Endothelial cell of umbilical vein (primary cell): Measurements from ENCODE around the gene RGS2. TPM values are rescaled to one million over a fixed set of nuclear protein-coding genes. Genes with fewer than 3 reads are reported as not detected.

ENCODE experiments used
- BruUV-seq: library from RNA; stranded (reverse); fragments of 400-500 nt; replicated peaks from 2 replicates; lab custom pipeline; 2021; lab: Mats Ljungman, UMichigan
- CTCF ChIA-PET: fragments of 300-600, 350-600 bp; sonication (Branson Sonifier 250); formaldehyde crosslinking; loops from one replicate; lab custom pipeline; 2021; ENCODE audit warnings: antibody characterized with exemption, inconsistent platforms; lab: Charles Lee
- POLR2A ChIA-PET: fragments of 300-600, 350-600 bp; sonication (Branson Sonifier 250); formaldehyde crosslinking; loops from one replicate; lab custom pipeline; 2021; ENCODE audit warnings: antibody characterized with exemption, inconsistent platforms; lab: Charles Lee
- DNase-seq: peaks from one replicate; pipeline ENCODE4 v3.0.0-alpha.2; 2011; ENCODE audit warnings: low read depth, low spot score
- FAIRE-seq: peaks from 2 replicates; lab custom pipeline; 2011; peaks lifted over from hg19 to GRCh38; lab: Jason Lieb, UNC
- H2AFZ ChIP-seq: 2 replicates; pipeline ENCODE4 v1.6.0; 2012; ENCODE audit warnings: low read depth, low read length, control low read depth, inconsistent platforms
- H3K27ac ChIP-seq: 2 replicates; pipeline ENCODE4 v1.5.1; 2011; ENCODE audit warnings: low read depth, mild to moderate bottlenecking, control low read depth, low read length, moderate library complexity; ENCODE audit not compliant: insufficient read depth
- H3K27me3 ChIP-seq, 2 experiments: 2 replicates each; pipeline versions ENCODE4 v1.6.0 to v1.6.1; 2011; ENCODE audit warnings: low read length in 2 of 2, mixed read lengths in 1 of 2; ENCODE audit not compliant: control insufficient read depth in 2 of 2, insufficient read depth in 2 of 2
- H3K36me3 ChIP-seq, 2 experiments: 2 replicates in 1 of 2; 3 replicates in 1 of 2; pipeline ENCODE4 v1.5.1; 2011; ENCODE audit warnings: low read length in 2 of 2, mild to moderate bottlenecking in 1 of 2, moderate library complexity in 1 of 2; ENCODE audit not compliant: control insufficient read depth in 2 of 2, insufficient read depth in 2 of 2; ENCODE audit errors: extremely low read depth in 1 of 2
- H3K4me1 ChIP-seq: 3 replicates; pipeline ENCODE4 v1.5.1; 2011; ENCODE audit warnings: mild to moderate bottlenecking, low read length; ENCODE audit not compliant: control insufficient read depth, insufficient read depth; ENCODE audit errors: extremely low read depth
- H3K4me2 ChIP-seq: 2 replicates; pipeline ENCODE4 v1.6.1; 2011; ENCODE audit warnings: low read length, control low read depth, mixed read lengths; ENCODE audit not compliant: insufficient read depth
- H3K4me3 ChIP-seq, 3 experiments: fragments of 200-600 bp in 1 of 3; sonication (generic), shearing (Covaris generic) in 1 of 3; replicated peaks in 1 of 3; 2 replicates each; pipeline ENCODE4 v1.5.1; 2011 to 2016; ENCODE audit warnings: control low read depth in 3 of 3, low read length in 3 of 3, mild to moderate bottlenecking in 2 of 3, inconsistent platforms in 1 of 3, low read depth in 1 of 3, moderate library complexity in 1 of 3; ENCODE audit not compliant: insufficient read depth in 1 of 3
- H3K79me2 ChIP-seq: 2 replicates; pipeline ENCODE4 v1.6.0; 2012; ENCODE audit warnings: low read length, inconsistent platforms; ENCODE audit not compliant: control insufficient read depth, insufficient read depth
- H3K9ac ChIP-seq: replicated peaks from 2 replicates; pipeline ENCODE3; 2011; ENCODE audit warnings: low read length, control low read depth; ENCODE audit not compliant: insufficient read depth; ENCODE audit errors: extremely low read depth
- H3K9me1 ChIP-seq: replicated peaks from 3 replicates; pipeline ENCODE4 v1.6.0; 2011; ENCODE audit warnings: mild to moderate bottlenecking, low read length; ENCODE audit not compliant: control insufficient read depth, insufficient read depth; ENCODE audit errors: extremely low read depth
- H3K9me3 ChIP-seq: replicated peaks from 2 replicates; pipeline ENCODE4 v1.5.1; 2012; ENCODE audit warnings: low read length, inconsistent platforms; ENCODE audit not compliant: control insufficient read depth, insufficient read depth
- H4K20me1 ChIP-seq: replicated peaks from 2 replicates; pipeline ENCODE3; 2011; ENCODE audit warnings: mild to moderate bottlenecking, low read length; ENCODE audit not compliant: control insufficient read depth, insufficient read depth; ENCODE audit errors: extremely low read depth
- EZH2 ChIP-seq: IDR thresholded peaks from 2 replicates; pipeline ENCODE4 v1.6.1; 2012; ENCODE audit warnings: borderline replicate concordance, low read depth, mild to moderate bottlenecking, moderate library complexity, low read length, inconsistent platforms; ENCODE audit not compliant: severe bottlenecking
- FOS ChIP-seq: IDR thresholded peaks from 2 replicates; pipeline ENCODE4 v1.6.1; 2011; ENCODE audit warnings: mild to moderate bottlenecking, low read length, moderate library complexity, borderline replicate concordance; ENCODE audit not compliant: insufficient read depth
- GATA2 ChIP-seq: IDR thresholded peaks from 2 replicates; pipeline ENCODE4 v1.7.0; 2011; ENCODE audit warnings: low read depth, mild to moderate bottlenecking, moderate library complexity, mixed read lengths, low read length; ENCODE audit not compliant: insufficient read length, insufficient read depth
- JUN ChIP-seq: IDR thresholded peaks from 2 replicates; pipeline ENCODE4 v1.6.1; 2011; ENCODE audit warnings: borderline replicate concordance, low read depth; ENCODE audit not compliant: insufficient read length, insufficient read depth
- MAX ChIP-seq: IDR thresholded peaks from 2 replicates; pipeline ENCODE4 v1.6.1; 2011; ENCODE audit not compliant: insufficient read depth, insufficient read length
- MYC ChIP-seq: IDR thresholded peaks from one replicate; pipeline ENCODE4 v1.6.1; 2011; ENCODE audit warnings: mild to moderate bottlenecking, low read depth, low read length
- POLR2A ChIP-seq: IDR thresholded peaks from 2 replicates; pipeline ENCODE4 v1.6.1; 2012; ENCODE audit warnings: low read depth, mild to moderate bottlenecking, control low read depth, low read length
- POLR2AphosphoS5 ChIP-seq: IDR thresholded peaks from 2 replicates; pipeline ENCODE4 v1.6.1; 2012; ENCODE audit warnings: low read depth, mild to moderate bottlenecking, control low read depth, low read length, moderate library complexity; ENCODE audit not compliant: insufficient read depth
- dilution Hi-C: fragments of 300-500 bp; cut with MboI; formaldehyde crosslinking; loops from one replicate; pipeline ENCODE4 v1.15.0; 2019; ENCODE audit warnings: low sequenced_read_pairs; ENCODE audit not compliant: extremely low pct_ligation_motif_present
- intact Hi-C: fragments of 100-400 bp; cut with micrococcal nuclease; formaldehyde crosslinking; loops from one replicate; pipeline ENCODE4 v1.10.0; 2022
- polyA plus RNA-seq, 4 experiments: library from polyadenylated mRNA; depleted of rRNA in 3 of 4; stranded (reverse) in 3 of 4; unstranded in 1 of 4; fragments of >200 nt; gene quantifications; 2 replicates each; pipeline versions ENCODE4 v1.2.1 to v1.2.3, GENCODE V29; 2011 to 2012; ENCODE audit warnings: missing spikeins in 1 of 4
- total RNA-seq: library from RNA; stranded (reverse); gene quantifications from 2 replicates; pipeline ENCODE4 v1.2.3, GENCODE V29; 2021
- TF ChIP-seq, protein P1 (sequence below), 2 donors: IDR thresholded peaks; 1 replicate in 1 of 2; 2 replicates in 1 of 2; pipeline ENCODE4 v1.5.1; 2011; ENCODE audit warnings: low read length in 2 of 2, mild to moderate bottlenecking in 2 of 2, moderate library complexity in 2 of 2, control low read depth in 1 of 2, inconsistent platforms in 1 of 2, low read depth in 1 of 2; ENCODE audit not compliant: insufficient read depth in 1 of 2; ENCODE audit errors: extremely low read depth in 1 of 2

RGS2 gene
- total and polyA plus RNA-seq, 2 donors (not counting 3 experiments of a cell fraction or from before 2014, with no cell fraction given): 6.1 to 9.1 TPM

DNA sequence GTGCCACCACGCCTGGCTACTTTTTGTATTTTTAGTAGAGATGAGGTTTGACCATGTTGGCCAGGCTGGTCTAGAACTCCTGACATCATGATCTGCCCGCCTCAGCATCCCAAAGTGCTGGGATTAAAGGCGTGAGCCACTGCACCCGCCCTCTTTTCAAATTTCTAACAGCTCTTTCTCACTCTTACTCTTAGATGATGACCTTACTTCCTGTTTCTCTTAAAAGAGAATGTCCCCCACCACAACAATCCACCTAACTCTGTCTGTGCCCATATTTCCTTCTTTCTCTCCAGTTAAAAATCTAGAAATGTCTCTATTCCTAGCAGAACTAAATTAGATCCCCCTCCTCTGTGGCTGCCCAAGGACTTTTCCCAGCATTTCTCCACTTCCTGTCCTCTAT lies 46.6 kb upstream of the RGS2 start:
- POLR2A ChIA-PET: no interaction called here
- dilution Hi-C loops: no loop called here
- CTCF ChIA-PET: interaction anchor here (0.8 to 1.4 kb wide), 3 partner anchors 8 to 152 kb away, joined by 3 to 4 read pairs (median 3); no protein-coding TSS in a partner anchor

DNA sequence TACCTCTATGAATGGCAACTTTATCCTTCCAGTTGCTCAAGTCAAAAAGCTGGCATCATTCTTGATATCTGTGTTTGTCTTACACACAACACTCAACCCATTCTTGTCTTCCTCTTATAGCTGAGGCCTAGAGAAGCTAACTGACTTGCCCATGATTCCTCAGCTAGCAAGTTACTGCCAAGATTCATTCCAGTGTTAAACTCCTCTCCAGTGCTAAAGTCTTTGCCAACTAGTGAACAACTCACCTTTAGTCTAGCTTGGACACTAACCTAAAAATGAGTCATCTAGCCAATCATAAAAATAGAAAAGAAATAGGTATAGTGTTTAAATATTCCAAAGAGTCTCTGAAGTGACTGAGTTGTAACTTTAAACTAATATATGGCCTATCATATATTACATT lies 45.6 kb upstream of the RGS2 start:
- Histone ChIP-seq H2AFZ (no peak overlapping the region), H3K9me1 (no peaks in the 10 kb centered on the region), H3K4me2 (no peak overlapping the region), H3K27ac (no peak overlapping the region), H3K9ac (no peak overlapping the region), H4K20me1 (no peaks in the 10 kb centered on the region), H3K4me3 (no peak overlapping the region), H3K36me3 (no peaks in the 10 kb centered on the region), H3K27me3 (no peaks in the 10 kb centered on the region), H3K4me1 (no peaks in the 10 kb centered on the region), H3K9me3 (no peaks in the 10 kb centered on the region), H3K79me2 (no peaks in the 10 kb centered on the region)
- no peak for TF ChIP-seq POLR2A
- no peak for TF ChIP-seq EZH2
- no peak for TF ChIP-seq GATA2
- TF ChIP-seq, protein P1, sequence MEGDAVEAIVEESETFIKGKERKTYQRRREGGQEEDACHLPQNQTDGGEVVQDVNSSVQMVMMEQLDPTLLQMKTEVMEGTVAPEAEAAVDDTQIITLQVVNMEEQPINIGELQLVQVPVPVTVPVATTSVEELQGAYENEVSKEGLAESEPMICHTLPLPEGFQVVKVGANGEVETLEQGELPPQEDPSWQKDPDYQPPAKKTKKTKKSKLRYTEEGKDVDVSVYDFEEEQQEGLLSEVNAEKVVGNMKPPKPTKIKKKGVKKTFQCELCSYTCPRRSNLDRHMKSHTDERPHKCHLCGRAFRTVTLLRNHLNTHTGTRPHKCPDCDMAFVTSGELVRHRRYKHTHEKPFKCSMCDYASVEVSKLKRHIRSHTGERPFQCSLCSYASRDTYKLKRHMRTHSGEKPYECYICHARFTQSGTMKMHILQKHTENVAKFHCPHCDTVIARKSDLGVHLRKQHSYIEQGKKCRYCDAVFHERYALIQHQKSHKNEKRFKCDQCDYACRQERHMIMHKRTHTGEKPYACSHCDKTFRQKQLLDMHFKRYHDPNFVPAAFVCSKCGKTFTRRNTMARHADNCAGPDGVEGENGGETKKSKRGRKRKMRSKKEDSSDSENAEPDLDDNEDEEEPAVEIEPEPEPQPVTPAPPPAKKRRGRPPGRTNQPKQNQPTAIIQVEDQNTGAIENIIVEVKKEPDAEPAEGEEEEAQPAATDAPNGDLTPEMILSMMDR (IDR thresholded peaks at IDR 0.05; ENCODE audit: extremely low read depth in 1 of 2, insufficient read depth in 1 of 2, low read depth in 1 of 2, low read length in 2 of 2): no peak
- no peak for TF ChIP-seq MYC
- TF ChIP-seq POLR2AphosphoS5: no peak
- no peak for TF ChIP-seq MAX
- TF ChIP-seq FOS: no peak
- no peak for TF ChIP-seq JUN
- dilution Hi-C loops: no loop called here
- intact Hi-C loops: no loop called here
- BruUV-seq: no TSS peak
- POLR2A ChIA-PET: no interaction called here
- DNase-seq: no peak
- no peak for FAIRE-seq
- CTCF ChIA-PET: no interaction called here

More for the DNA sequence above, 46.6 kb upstream of the RGS2 start:
- H3K4me3 ChIP-seq: no peak overlapping the region
- FAIRE-seq (no peak), DNase-seq (no peak)
- BruUV-seq: no TSS peak
- TF ChIP-seq POLR2A (no peak), JUN (no peak), GATA2 (no peak), FOS (no peak), POLR2AphosphoS5 (no peak), MYC (no peak)
- H3K9me1 ChIP-seq: no peaks in the 10 kb centered on the region
- no peaks in the 10 kb centered on the region for H3K9me3 ChIP-seq
- H3K9ac ChIP-seq: no peak overlapping the region
- intact Hi-C loops: no loop called here
- H3K27me3 ChIP-seq: no peaks in the 10 kb centered on the region
- no peaks in the 10 kb centered on the region for H3K79me2 ChIP-seq
- H4K20me1 ChIP-seq: no peaks in the 10 kb centered on the region
- no peaks in the 10 kb centered on the region for H3K4me1 ChIP-seq
- no peak overlapping the region for H2AFZ ChIP-seq
- no peak overlapping the region for H3K27ac ChIP-seq
- H3K4me2 ChIP-seq: no peak overlapping the region
- H3K36me3 ChIP-seq: no peaks in the 10 kb centered on the region
